Smooth muscle cell of the umbilical artery (primary cell): Measurements from ENCODE around the gene TTC3. TPM values are rescaled to one million over a fixed set of nuclear protein-coding genes. Genes with fewer than 3 reads are reported as not detected.

Experiments used
- total RNA-seq: library from RNA; depleted of rRNA; stranded (reverse); fragments of >200 nt; gene quantifications from 2 replicates; pipeline ENCODE4 v1.2.3, GENCODE V29; 2014

The TTC3 gene, protein sequence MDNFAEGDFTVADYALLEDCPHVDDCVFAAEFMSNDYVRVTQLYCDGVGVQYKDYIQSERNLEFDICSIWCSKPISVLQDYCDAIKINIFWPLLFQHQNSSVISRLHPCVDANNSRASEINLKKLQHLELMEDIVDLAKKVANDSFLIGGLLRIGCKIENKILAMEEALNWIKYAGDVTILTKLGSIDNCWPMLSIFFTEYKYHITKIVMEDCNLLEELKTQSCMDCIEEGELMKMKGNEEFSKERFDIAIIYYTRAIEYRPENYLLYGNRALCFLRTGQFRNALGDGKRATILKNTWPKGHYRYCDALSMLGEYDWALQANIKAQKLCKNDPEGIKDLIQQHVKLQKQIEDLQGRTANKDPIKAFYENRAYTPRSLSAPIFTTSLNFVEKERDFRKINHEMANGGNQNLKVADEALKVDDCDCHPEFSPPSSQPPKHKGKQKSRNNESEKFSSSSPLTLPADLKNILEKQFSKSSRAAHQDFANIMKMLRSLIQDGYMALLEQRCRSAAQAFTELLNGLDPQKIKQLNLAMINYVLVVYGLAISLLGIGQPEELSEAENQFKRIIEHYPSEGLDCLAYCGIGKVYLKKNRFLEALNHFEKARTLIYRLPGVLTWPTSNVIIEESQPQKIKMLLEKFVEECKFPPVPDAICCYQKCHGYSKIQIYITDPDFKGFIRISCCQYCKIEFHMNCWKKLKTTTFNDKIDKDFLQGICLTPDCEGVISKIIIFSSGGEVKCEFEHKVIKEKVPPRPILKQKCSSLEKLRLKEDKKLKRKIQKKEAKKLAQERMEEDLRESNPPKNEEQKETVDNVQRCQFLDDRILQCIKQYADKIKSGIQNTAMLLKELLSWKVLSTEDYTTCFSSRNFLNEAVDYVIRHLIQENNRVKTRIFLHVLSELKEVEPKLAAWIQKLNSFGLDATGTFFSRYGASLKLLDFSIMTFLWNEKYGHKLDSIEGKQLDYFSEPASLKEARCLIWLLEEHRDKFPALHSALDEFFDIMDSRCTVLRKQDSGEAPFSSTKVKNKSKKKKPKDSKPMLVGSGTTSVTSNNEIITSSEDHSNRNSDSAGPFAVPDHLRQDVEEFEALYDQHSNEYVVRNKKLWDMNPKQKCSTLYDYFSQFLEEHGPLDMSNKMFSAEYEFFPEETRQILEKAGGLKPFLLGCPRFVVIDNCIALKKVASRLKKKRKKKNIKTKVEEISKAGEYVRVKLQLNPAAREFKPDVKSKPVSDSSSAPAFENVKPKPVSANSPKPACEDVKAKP (N-terminal part only)
- 511 and 572 TPM in 2 replicates for total RNA-seq

DNA sequence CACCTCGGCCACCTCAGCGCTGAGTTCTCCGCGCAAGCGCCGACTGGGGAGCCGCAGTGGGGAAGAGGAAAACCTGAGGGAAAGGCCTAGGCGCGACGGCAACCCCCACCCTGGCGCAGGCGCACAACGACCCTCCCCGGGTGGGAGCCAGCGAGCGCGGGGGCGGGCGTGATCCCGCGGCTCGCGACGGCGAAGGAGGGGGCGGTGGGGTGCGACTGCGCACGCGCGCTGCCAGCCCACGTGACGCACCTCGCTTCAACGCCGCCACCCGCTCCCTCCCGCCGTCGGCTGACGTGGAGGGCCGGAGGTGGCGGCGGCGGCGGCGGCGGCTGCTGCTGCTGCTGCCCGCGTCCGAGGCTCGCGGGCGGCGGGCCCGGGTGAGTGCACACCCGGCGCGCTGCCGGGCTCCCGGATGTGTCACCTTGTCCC lies at the start of gene TTC3, which contains the start of gene PIGP:
Gene TTC3, plus strand, starts transcription at position 267 of the 429 bp plus-strand sequence. CDS start 14,004 bp downstream, outside the sequence.
Gene PIGP, minus strand, starts transcription at position 84 of the 429 bp plus-strand sequence. CDS start 556 bp downstream, outside the sequence.

Other genes starting within 250 kb of the TTC3 start
- gene HLCS, start 106.6 kb upstream of the TTC3 start, total RNA-seq, result 35.6 and 51.2 TPM in 2 replicates
- gene RIPPLY3, start 66.6 kb upstream of the TTC3 start, total RNA-seq, result not detected in 2 replicates
- gene PIGP, start 183 bp upstream of the TTC3 start, total RNA-seq, result 3.5 and 7.4 TPM in 2 replicates
- gene VPS26C, start 194.1 kb downstream of the TTC3 start, total RNA-seq, result 61.2 and 69.6 TPM in 2 replicates